ENCODE measurements around the gene MINPP1.
"Not testable (repeated sequence)": the region's sequence is repeated elsewhere in the genome, so short reads cannot be mapped to it uniquely, and the experiment has no call there.

- TF ChIP-seq CTCF (IDR thresholded peaks at IDR 0.05; ENCODE audit: poor library complexity, severe bottlenecking); TAF1 (IDR thresholded peaks at IDR 0.05; ENCODE audit: low read depth); EP300 (conservative IDR thresholded peaks at IDR 0.05; ENCODE audit: poor library complexity, severe bottlenecking); EZH2 (IDR thresholded peaks at IDR 0.05; ENCODE audit: borderline replicate concordance, insufficient read depth, low read length, poor library complexity, severe bottlenecking); RAD21 (conservative IDR thresholded peaks at IDR 0.05): not testable (repeated sequence)
These were observed 16.0 kb upstream of the MINPP1 start for GRCh38 chr10:87488733-87489132.

All from neural cell (in vitro differentiated cells).